HG03342 (cell line): Measurements from ENCODE around the gene SCUBE1.

ENCODE experiments used
- ATAC-seq: cut with Tn5 transposase; IDR thresholded peaks from one replicate; pipeline ENCODE4 v1.9.1; 2021; ENCODE audit warnings: mild to moderate bottlenecking, moderate library complexity; ENCODE audit not compliant: unreplicated experiment

The SCUBE1 gene

GRCh38 chr22:43263645-43264514 lies 79.3 kb downstream of the SCUBE1 start:
- peak; percentile 65 for ATAC-seq

GRCh38 chr22:43262990-43263644 lies 80.1 kb downstream of the SCUBE1 start:
- ATAC-seq = no peak

GRCh38 chr22:43260331-43261231 lies 82.6 kb downstream of the SCUBE1 start:
- no peak for ATAC-seq

GRCh38 chr22:43257961-43258360 lies 85.2 kb downstream of the SCUBE1 start:
- ATAC-seq = no peak

GRCh38 chr22:43257549-43257948 lies 85.6 kb downstream of the SCUBE1 start:
- no peak for ATAC-seq

GRCh38 chr22:43256976-43257545 lies 86.1 kb downstream of the SCUBE1 start:
- no peak for ATAC-seq

GRCh38 chr22:43256569-43256968 lies 86.6 kb downstream of the SCUBE1 start:
- no peak for ATAC-seq

- no peak for ATAC-seq
These were observed 87.9 kb downstream of the SCUBE1 start for GRCh38 chr22:43255299-43255698.

- no peak for ATAC-seq
These were observed 89.3 kb downstream of the SCUBE1 start for GRCh38 chr22:43253839-43254238.

- ATAC-seq = no peak
These were observed 90.9 kb downstream of the SCUBE1 start for GRCh38 chr22:43252319-43252718.

- ATAC-seq = no peak
These were observed 93.2 kb downstream of the SCUBE1 start for GRCh38 chr22:43249789-43250471.

GRCh38 chr22:43247546-43248260 lies 95.5 kb downstream of the SCUBE1 start:
- ATAC-seq = no peak

GRCh38 chr22:43246188-43246587 lies 97.0 kb downstream of the SCUBE1 start:
- no peak for ATAC-seq

- ATAC-seq = no peak
These were observed 97.5 kb downstream of the SCUBE1 start for GRCh38 chr22:43245717-43246116.

GRCh38 chr22:43244803-43245527 lies 98.2 kb downstream of the SCUBE1 start:
- ATAC-seq = no peak

- ATAC-seq = no peak
These were observed 98.8 kb downstream of the SCUBE1 start for GRCh38 chr22:43244402-43244801.

GRCh38 chr22:43243324-43243723 lies 99.8 kb downstream of the SCUBE1 start:
- ATAC-seq = no peak

- ATAC-seq = no peak
These were observed 100.5 kb downstream of the SCUBE1 start for GRCh38 chr22:43242627-43243026.
